ENCODE results near the gene IL16. TPM values are rescaled to one million over a fixed set of nuclear protein-coding genes. Genes with fewer than 3 reads are reported as not detected.

Gene IL16
- total RNA-seq, 1 donor from 2014 or later, result not detected

- H3K27me3 ChIP-seq (ENCODE audit: control insufficient read depth, insufficient read depth, low read length), result no peaks in the 10 kb centered on the region
- no peaks in the 10 kb centered on the region for H3K36me3 ChIP-seq (ENCODE audit: control insufficient read depth, insufficient read depth, low read length)
- no peak overlapping the region for H3K4me3 ChIP-seq (ENCODE audit: low read depth, low read length)
- DNase-seq (ENCODE audit: low read depth), result no peak
- TF ChIP-seq CTCF (IDR thresholded peaks at IDR 0.05; ENCODE audit: insufficient read depth, low read length, poor library complexity, severe bottlenecking), result no peak
These were observed 42.5 kb downstream of the IL16 start for GRCh38 chr15:81239190-81239589.

- Histone ChIP-seq H3K27me3 (ENCODE audit: control insufficient read depth, insufficient read depth, low read length) (no peaks in the 10 kb centered on the region), H3K4me3 (ENCODE audit: low read depth, low read length) (no peak overlapping the region), H3K36me3 (ENCODE audit: control insufficient read depth, insufficient read depth, low read length) (no peaks in the 10 kb centered on the region)
- no peak for DNase-seq (ENCODE audit: low read depth)
- no peak for TF ChIP-seq CTCF (IDR thresholded peaks at IDR 0.05; ENCODE audit: insufficient read depth, low read length, poor library complexity, severe bottlenecking)
These were observed 46.1 kb downstream of the IL16 start for GRCh38 chr15:81242778-81243177.

- DNase-seq (ENCODE audit: low read depth), result no peak
- H3K27me3 ChIP-seq (ENCODE audit: control insufficient read depth, insufficient read depth, low read length), result no peaks in the 10 kb centered on the region
- no peak overlapping the region for H3K4me3 ChIP-seq (ENCODE audit: low read depth, low read length)
- no peak for TF ChIP-seq CTCF (IDR thresholded peaks at IDR 0.05; ENCODE audit: insufficient read depth, low read length, poor library complexity, severe bottlenecking)
- H3K36me3 ChIP-seq (ENCODE audit: control insufficient read depth, insufficient read depth, low read length), result no peaks in the 10 kb centered on the region
These were observed 47.6 kb downstream of the IL16 start for GRCh38 chr15:81244306-81244705.

GRCh38 chr15:81253846-81254245, 57.2 kb downstream of the IL16 start:
- Histone ChIP-seq H3K4me3 (ENCODE audit: low read depth, low read length) (no peak overlapping the region), H3K27me3 (ENCODE audit: control insufficient read depth, insufficient read depth, low read length) (peaks cover 2% of the 10 kb centered on the region), H3K36me3 (ENCODE audit: control insufficient read depth, insufficient read depth, low read length) (no peaks in the 10 kb centered on the region)
- no peak for DNase-seq (ENCODE audit: low read depth)
- no peak for TF ChIP-seq CTCF (IDR thresholded peaks at IDR 0.05; ENCODE audit: insufficient read depth, low read length, poor library complexity, severe bottlenecking)

- Histone ChIP-seq H3K4me3 (ENCODE audit: low read depth, low read length) (no peak overlapping the region), H3K36me3 (ENCODE audit: control insufficient read depth, insufficient read depth, low read length) (no peaks in the 10 kb centered on the region), H3K27me3 (ENCODE audit: control insufficient read depth, insufficient read depth, low read length) (peaks cover 2% of the 10 kb centered on the region)
- no peak for TF ChIP-seq CTCF (IDR thresholded peaks at IDR 0.05; ENCODE audit: insufficient read depth, low read length, poor library complexity, severe bottlenecking)
- DNase-seq (ENCODE audit: low read depth), result no peak
These were observed 57.7 kb downstream of the IL16 start for GRCh38 chr15:81254277-81254915.

- no peak overlapping the region for H3K4me3 ChIP-seq (ENCODE audit: low read depth, low read length)
- TF ChIP-seq CTCF (IDR thresholded peaks at IDR 0.05; ENCODE audit: insufficient read depth, low read length, poor library complexity, severe bottlenecking), result no peak
- DNase-seq (ENCODE audit: low read depth), result no peak
- peaks cover 2% of the 10 kb centered on the region for H3K27me3 ChIP-seq (ENCODE audit: control insufficient read depth, insufficient read depth, low read length)
- no peaks in the 10 kb centered on the region for H3K36me3 ChIP-seq (ENCODE audit: control insufficient read depth, insufficient read depth, low read length)
These were observed 58.2 kb downstream of the IL16 start for GRCh38 chr15:81254916-81255290.

All from kidney epithelial cell (primary cell).